Activated CD8-positive, alpha-beta memory T cell treated with anti-CD3 and anti-CD28 coated beads for 36 hours (primary cell): Measurements from ENCODE around the gene GNAT2. TPM values are rescaled to one million over a fixed set of nuclear protein-coding genes. Genes with fewer than 3 reads are reported as not detected.

Source experiments
- CTCF ChIA-PET: fragments of 350-600 bp; sonication (Branson Sonifier 250); formaldehyde crosslinking; loops from one replicate; lab custom pipeline; 2021; ENCODE audit warnings: antibody characterized with exemption; lab: Charles Lee
- POLR2A ChIA-PET: fragments of 350-600 bp; sonication (Branson Sonifier 250); formaldehyde crosslinking; loops from one replicate; lab custom pipeline; 2021; ENCODE audit warnings: antibody characterized with exemption; lab: Charles Lee
- total RNA-seq, 2 experiments: library from RNA; stranded (reverse); gene quantifications; one replicate each; pipeline ENCODE4 v1.2.3, GENCODE V29; 2021

Gene GNAT2
- total RNA-seq, 2 experiments from 2014 or later = 1.3 to 1.4 TPM

DNA sequence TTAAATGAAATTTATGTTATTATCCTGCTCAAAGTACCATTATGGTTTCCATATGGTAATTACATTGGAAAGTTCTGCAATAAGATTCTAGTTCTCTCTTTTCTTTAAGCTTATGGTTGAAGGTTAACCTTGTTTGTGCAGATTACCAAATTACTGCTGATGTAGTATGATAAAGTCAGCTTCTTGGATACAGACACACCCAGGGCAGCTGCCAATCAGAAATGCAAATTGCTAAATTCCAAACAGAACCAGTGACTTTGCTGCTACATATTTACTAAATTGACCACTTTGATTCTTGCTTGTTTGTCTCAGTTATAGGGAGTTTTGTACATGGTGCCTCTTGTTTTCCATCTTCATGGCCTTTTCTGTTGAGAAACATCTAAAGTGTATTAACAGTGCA is 26.5 kb downstream of the GNAT2 start:
- CTCF ChIA-PET = no interaction called here
- POLR2A ChIA-PET = no interaction called here

GRCh38 chr1:109589679-109590078 is 29.7 kb downstream of the GNAT2 start:
- CTCF ChIA-PET = no interaction called here
- POLR2A ChIA-PET = no interaction called here

DNA sequence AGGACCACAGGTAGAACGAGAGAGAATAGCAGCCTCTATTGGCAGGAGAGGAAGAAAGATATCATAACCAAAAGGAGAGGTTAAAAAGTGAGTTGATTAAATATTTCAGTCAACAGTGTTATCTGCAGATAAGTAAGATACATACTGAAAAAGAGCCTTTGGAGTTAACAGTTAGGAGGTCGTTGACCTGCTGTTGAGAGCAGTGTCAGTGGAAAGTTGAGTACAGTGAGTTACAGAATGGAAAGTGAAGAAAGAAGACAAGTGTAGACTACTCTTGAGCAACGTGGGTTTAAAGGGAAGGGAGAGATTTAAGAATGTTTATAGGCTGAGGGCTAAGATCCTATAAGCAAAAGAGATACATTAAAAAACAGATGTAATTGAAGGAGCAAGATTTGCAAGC is 30.2 kb downstream of the GNAT2 start:
- CTCF ChIA-PET = no interaction called here
- POLR2A ChIA-PET = no interaction called here

- ChIA-PET POLR2A (no interaction called here), CTCF (no interaction called here)
These were observed 33.4 kb downstream of the GNAT2 start for GRCh38 chr1:109586055-109586454.

DNA sequence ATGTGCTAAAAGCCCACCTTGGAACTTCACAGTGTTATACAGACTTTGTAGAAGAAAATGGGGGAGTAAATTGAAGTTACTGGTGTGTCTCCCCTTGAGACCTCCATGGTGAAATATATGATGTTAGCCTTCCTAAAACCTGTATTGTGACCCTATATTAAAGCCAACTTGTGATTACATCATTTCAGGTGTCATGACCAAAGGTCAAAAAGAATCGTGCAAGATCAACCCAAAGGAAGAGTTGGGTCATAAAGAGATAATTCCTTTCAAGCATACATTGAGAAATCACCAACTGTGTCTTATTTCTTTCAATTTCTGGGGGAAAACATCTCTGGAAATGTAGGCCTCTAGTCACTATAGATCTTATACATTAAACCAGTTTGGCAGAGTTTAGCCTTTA is 34.6 kb downstream of the GNAT2 start:
- ChIA-PET CTCF (no interaction called here), POLR2A (no interaction called here)

DNA sequence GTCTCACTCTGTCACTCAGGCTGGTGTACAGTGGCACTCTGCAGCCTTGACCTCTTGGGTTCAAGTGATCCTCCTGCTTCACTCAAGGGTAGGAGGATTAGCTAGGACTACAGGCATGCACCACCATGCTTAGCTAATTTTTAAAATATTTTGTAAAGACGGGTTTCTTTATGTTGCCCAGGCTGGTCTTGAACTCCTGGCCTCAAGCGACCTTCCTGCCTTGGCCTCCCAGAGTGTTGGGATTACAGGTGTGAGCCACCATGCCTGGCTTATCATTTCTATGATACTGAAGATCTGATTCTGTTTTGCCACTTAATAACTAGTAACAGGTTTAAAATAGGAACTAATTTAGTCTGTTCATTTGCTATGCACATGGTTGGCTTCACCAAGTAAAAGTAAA is 37.4 kb downstream of the GNAT2 start:
- ChIA-PET CTCF (no interaction called here), POLR2A (no interaction called here)

- POLR2A ChIA-PET = no interaction called here
- CTCF ChIA-PET = interaction anchor here (0.7 to 1.0 kb wide), 2 partner anchors 33 to 62 kb away, joined by 3 to 5 read pairs; no protein-coding TSS in a partner anchor
These were observed 39.9 kb downstream of the GNAT2 start for GRCh38 chr1:109579491-109579890.

DNA sequence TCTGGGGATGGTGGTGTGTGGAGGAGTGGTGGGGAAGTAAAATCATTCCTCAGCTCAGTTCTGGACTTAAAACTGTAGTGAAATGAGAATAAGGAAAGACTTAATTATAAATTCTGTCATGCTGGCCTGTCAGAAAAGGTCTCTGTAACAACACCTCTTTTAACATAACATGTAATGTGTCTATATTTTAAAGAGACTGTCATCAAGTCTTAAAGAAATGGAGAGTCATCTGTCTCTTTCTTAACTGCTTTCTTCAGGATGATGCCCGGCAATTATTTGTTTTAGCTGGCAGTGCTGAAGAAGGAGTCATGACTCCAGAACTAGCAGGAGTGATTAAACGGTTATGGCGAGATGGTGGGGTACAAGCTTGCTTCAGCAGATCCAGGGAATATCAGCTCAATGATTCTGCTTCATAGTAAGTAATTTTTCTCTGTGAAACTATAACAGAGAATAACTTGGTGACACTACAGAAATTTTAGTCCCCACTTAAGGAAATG is 40.4 kb downstream of the GNAT2 start:
- ChIA-PET CTCF (interaction anchor here (1.0 kb wide), 1 partner anchor 33 kb away, joined by 5 read pairs; no protein-coding TSS in a partner anchor), POLR2A (no interaction called here)

- CTCF ChIA-PET = no interaction called here
- POLR2A ChIA-PET = no interaction called here
These were observed 45.6 kb downstream of the GNAT2 start for GRCh38 chr1:109573785-109574184.

DNA sequence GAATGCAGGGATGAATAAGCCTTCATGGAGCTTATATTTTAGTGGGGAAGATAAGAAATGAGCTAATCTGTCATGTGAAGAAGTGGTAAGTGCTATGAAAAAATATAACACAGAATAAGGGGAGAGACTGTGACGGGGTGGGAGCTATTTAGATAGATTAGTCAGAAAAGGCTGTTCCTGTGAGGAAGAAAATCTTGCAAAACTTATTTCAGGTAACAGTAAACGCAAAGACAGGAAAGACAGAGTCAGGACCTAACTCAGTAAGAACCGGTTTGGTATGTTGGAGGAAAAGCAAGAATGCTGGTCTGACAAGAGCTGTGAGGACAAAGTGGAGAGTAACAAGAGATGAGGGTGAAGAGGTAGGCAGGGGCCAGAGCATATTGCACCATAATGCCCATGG is 49.0 kb downstream of the GNAT2 start:
- POLR2A ChIA-PET = no interaction called here

DNA sequence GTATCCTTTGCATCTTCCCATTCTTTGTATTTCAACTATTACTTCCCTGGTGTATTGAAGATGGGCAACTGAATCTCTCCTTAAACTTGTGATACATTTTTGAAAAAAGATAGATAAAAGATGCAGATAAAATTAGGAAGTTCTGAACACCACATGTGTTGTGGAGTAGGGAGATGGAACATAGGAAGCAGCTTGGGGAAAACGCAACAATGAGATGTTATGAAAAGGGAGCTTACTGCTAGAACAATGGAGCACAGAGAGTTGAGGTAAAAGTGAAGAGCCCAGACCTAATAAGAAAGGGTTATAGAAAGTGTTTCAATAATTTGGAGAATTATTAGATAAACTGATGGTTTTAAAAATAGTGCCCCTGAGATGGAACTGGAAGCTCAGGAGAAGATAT is 50.1 kb downstream of the GNAT2 start:
- ChIA-PET CTCF (interaction anchor here (0.8 kb wide), 1 partner anchor 16 kb away, joined by 3 read pairs; no protein-coding TSS in a partner anchor), POLR2A (no interaction called here)

More for the DNA sequence above, 49.0 kb downstream of the GNAT2 start:
- CTCF ChIA-PET = no interaction called here

DNA sequence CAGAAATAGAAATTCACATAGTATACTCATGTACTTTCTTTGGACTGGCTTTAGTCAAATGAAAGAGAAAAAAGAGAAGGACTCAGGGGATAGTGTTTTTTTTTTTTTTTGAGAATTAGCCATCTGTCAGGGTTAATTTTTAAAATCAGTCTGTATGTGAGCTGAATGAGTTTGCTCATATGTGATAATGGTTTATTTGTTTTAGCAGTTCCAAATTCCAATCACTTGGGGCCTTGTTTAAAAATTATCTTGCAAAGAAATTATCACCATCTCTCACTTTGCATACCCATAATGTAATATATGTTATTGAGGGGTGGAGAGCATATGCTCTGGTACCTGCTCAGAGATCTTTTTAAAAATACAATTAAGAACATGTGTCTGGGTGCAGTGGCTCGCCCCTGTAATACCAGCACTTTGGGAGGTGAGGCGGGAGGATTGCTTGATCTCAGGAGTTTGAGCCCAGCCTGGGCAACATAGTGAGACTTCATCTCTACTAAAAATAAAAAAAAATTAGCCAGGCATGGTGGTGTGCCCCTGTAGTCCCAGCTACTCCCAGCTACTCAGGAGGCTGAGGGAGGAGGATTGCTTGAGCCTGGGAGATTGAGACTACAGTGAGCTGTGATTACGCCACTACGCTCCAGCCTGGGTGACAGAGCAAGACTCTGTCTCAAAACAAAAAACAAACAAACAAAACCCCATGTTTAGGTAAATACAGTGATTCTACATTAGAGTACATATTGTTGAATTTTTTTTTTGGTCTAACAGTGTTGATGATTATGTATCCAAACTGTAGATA is 51.3 kb downstream of the GNAT2 start:
- CTCF ChIA-PET = no interaction called here

GRCh38 chr1:109566982-109567381 is 52.4 kb downstream of the GNAT2 start:
- ChIA-PET POLR2A (no interaction called here), CTCF (interaction anchor here (0.9 kb wide), 1 partner anchor 21 kb away, joined by 3 read pairs; no protein-coding TSS in a partner anchor)

More for the DNA sequence above, 51.3 kb downstream of the GNAT2 start:
- POLR2A ChIA-PET = no interaction called here

- CTCF ChIA-PET = interaction anchor here (0.6 kb wide), 1 partner anchor 16 kb away, joined by 3 read pairs; no protein-coding TSS in a partner anchor
- POLR2A ChIA-PET = no interaction called here
These were observed 54.2 kb downstream of the GNAT2 start for GRCh38 chr1:109565241-109565640.

- CTCF ChIA-PET = interaction anchor here (0.7 to 0.8 kb wide), 3 partner anchors 50 to 79 kb away, joined by 3 to 4 read pairs (median 4); no protein-coding TSS in a partner anchor
- POLR2A ChIA-PET = interaction anchor here (0.6 kb wide), 1 partner anchor 145 kb away, joined by 3 read pairs; no protein-coding TSS in a partner anchor
These were observed 55.1 kb downstream of the GNAT2 start for GRCh38 chr1:109564194-109564878.

- CTCF ChIA-PET = interaction anchor here (2.0 kb wide), 1 partner anchor 71 kb away, joined by 9 read pairs; no protein-coding TSS in a partner anchor
- POLR2A ChIA-PET = no interaction called here
These were observed 59.4 kb downstream of the GNAT2 start for GRCh38 chr1:109559995-109560394.

DNA sequence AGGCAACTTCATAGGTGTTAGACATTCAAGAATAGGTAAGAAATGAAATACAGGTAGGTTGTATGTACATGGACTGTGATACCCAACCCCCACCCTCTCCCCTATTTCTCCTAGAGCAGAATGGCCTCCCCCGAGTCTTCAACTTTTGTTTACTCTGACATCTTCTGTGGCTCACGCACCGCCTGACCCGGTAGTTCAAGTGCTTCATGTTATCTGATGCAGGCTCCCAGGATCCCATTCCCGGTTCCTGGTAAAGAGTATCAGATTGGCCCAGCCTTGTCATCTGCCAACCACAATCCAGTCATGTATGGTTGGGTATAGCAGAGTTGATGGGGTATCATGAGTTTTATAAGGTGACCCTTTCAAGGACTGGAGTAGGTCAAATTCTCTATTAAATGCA is 61.9 kb downstream of the GNAT2 start:
- CTCF ChIA-PET = no interaction called here
- POLR2A ChIA-PET = no interaction called here

- CTCF ChIA-PET = no interaction called here
- POLR2A ChIA-PET = no interaction called here
These were observed 62.9 kb downstream of the GNAT2 start for GRCh38 chr1:109556563-109556962.
